SK-N-SH treated with all-trans-retinoic acid at 6 μM for 48 hours (cell line): ENCODE measurements around the gene PIK3R5.
"Not testable (repeated sequence)": the region's sequence is repeated elsewhere in the genome, so short reads cannot be mapped to it uniquely, and the experiment has no call there.

Experiments
- ATAC-seq: fragments of 200-7000 bp; cut with Tn5 transposase; 3 replicates; pipeline ENCODE4 v1.9.1; 2020; ENCODE audit warnings: mild to moderate bottlenecking, moderate library complexity
- ARNTL ChIP-seq: fragments of 450-650 bp; formaldehyde crosslinking; IDR thresholded peaks from 2 replicates; pipeline ENCODE4 v1.5.0; 2020; ENCODE audit warnings: low read depth, mild to moderate bottlenecking, moderate library complexity, borderline replicate concordance
- BACH2 ChIP-seq: fragments of 250-450 bp; sonication (Bioruptor Pico); IDR thresholded peaks from 2 replicates; pipeline ENCODE4 v1.9.0; 2021; ENCODE audit warnings: mild to moderate bottlenecking, borderline replicate concordance
- CSRNP3 ChIP-seq: fragments of 250-450 bp; sonication (Bioruptor Pico); IDR thresholded peaks from 2 replicates; pipeline ENCODE4 v1.5.1; 2021; ENCODE audit warnings: mild to moderate bottlenecking, moderate library complexity
- ESRRG ChIP-seq: fragments of 250-450 bp; sonication (Bioruptor Pico); IDR thresholded peaks from 2 replicates; pipeline ENCODE4 v1.6.1; 2021; ENCODE audit warnings: mild to moderate bottlenecking
- GLIS3 ChIP-seq: fragments of 250-450 bp; sonication (Bioruptor Pico); IDR thresholded peaks from 2 replicates; pipeline ENCODE4 v1.5.0; 2020; ENCODE audit warnings: mild to moderate bottlenecking, moderate library complexity
- ISL1 ChIP-seq: fragments of 250-450 bp; sonication (Bioruptor Pico); IDR thresholded peaks from 2 replicates; pipeline ENCODE4 v2.1.2; 2022; ENCODE audit warnings: mild to moderate bottlenecking, moderate library complexity
- OSR1 ChIP-seq: fragments of 250-450 bp; sonication (Bioruptor Pico); IDR thresholded peaks from 2 replicates; pipeline ENCODE4 v1.8.0; 2022; ENCODE audit warnings: moderate library complexity, mild to moderate bottlenecking, inconsistent platforms
- PATZ1 ChIP-seq: fragments of 250-450 bp; sonication (Bioruptor Pico); IDR thresholded peaks from 2 replicates; pipeline ENCODE4 v1.8.0; 2020; ENCODE audit warnings: mild to moderate bottlenecking, moderate library complexity, borderline replicate concordance
- PPARA ChIP-seq: fragments of 250-450 bp; sonication (Bioruptor Pico); IDR thresholded peaks from 2 replicates; pipeline ENCODE4 v1.5.0; 2020; ENCODE audit warnings: mild to moderate bottlenecking, borderline replicate concordance
- RARB ChIP-seq: fragments of 250-450 bp; sonication (Bioruptor Pico); IDR thresholded peaks from 2 replicates; pipeline ENCODE4 v1.8.0; 2021; ENCODE audit warnings: mild to moderate bottlenecking, moderate library complexity
- SNAI2 ChIP-seq: fragments of 250-450 bp; sonication (Bioruptor Pico); IDR thresholded peaks from 2 replicates; pipeline ENCODE4 v1.5.0; 2020; ENCODE audit warnings: mild to moderate bottlenecking, moderate library complexity
- TCF4 ChIP-seq: fragments of 250-450 bp; sonication (Bioruptor Pico); IDR thresholded peaks from 2 replicates; pipeline ENCODE4 v1.8.0; 2021; ENCODE audit warnings: mild to moderate bottlenecking, moderate library complexity, borderline replicate concordance
- TOX ChIP-seq: fragments of 250-450 bp; sonication (Bioruptor Pico); IDR thresholded peaks from 2 replicates; pipeline ENCODE4 v1.8.0; 2021; ENCODE audit warnings: mild to moderate bottlenecking, moderate library complexity, borderline replicate concordance
- TSHZ2 ChIP-seq: fragments of 250-450 bp; sonication (Bioruptor Pico); IDR thresholded peaks from 2 replicates; pipeline ENCODE4 v1.5.0; 2020; ENCODE audit warnings: mild to moderate bottlenecking, moderate library complexity
- ZC3H10 ChIP-seq: fragments of 250-450 bp; sonication (Bioruptor Pico); IDR thresholded peaks from 2 replicates; pipeline ENCODE4 v1.5.1; 2021; ENCODE audit warnings: mild to moderate bottlenecking, moderate library complexity
- ZFP3 ChIP-seq: fragments of 250-450 bp; sonication (Bioruptor Pico); IDR thresholded peaks from 2 replicates; pipeline ENCODE4 v1.5.0; 2020; ENCODE audit warnings: mild to moderate bottlenecking, moderate library complexity
- ZFP30 ChIP-seq: fragments of 450-650 bp; formaldehyde crosslinking; IDR thresholded peaks from 2 replicates; pipeline ENCODE4 v1.5.0; 2022; ENCODE audit warnings: mild to moderate bottlenecking, moderate library complexity
- ZNF565 ChIP-seq: fragments of 450-650 bp; formaldehyde crosslinking; conservative IDR thresholded peaks from 2 replicates; pipeline ENCODE4 v1.5.0; 2020; ENCODE audit warnings: low read depth, mild to moderate bottlenecking, moderate library complexity
- ZNF8 ChIP-seq: fragments of 450-650 bp; formaldehyde crosslinking; IDR thresholded peaks from 2 replicates; pipeline ENCODE4 v1.5.0; 2020; ENCODE audit warnings: mild to moderate bottlenecking, moderate library complexity
- TF ChIP-seq, protein P1 (sequence below): fragments of 250-450 bp; sonication (Bioruptor Pico); IDR thresholded peaks from 2 replicates; pipeline ENCODE4 v1.5.1; 2020; ENCODE audit warnings: low read depth, mild to moderate bottlenecking, moderate library complexity

Gene PIK3R5

GRCh38 chr17:8994319-8994718 is 28.8 kb upstream of the PIK3R5 start:
- peak; percentile 64 for ATAC-seq
- TF ChIP-seq CSRNP3, result no peak
- TF ChIP-seq, protein P1, sequence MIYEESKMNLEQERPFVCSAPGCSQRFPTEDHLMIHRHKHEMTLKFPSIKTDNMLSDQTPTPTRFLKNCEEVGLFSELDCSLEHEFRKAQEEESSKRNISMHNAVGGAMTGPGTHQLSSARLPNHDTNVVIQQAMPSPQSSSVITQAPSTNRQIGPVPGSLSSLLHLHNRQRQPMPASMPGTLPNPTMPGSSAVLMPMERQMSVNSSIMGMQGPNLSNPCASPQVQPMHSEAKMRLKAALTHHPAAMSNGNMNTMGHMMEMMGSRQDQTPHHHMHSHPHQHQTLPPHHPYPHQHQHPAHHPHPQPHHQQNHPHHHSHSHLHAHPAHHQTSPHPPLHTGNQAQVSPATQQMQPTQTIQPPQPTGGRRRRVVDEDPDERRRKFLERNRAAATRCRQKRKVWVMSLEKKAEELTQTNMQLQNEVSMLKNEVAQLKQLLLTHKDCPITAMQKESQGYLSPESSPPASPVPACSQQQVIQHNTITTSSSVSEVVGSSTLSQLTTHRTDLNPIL (CRISPR knock-in tag), result no peak
- no peak for TF ChIP-seq ZNF8 (CRISPR knock-in tag)
- TF ChIP-seq ARNTL, result no peak
- TF ChIP-seq BACH2, result no peak
- no peak for TF ChIP-seq ZFP3
- no peak for TF ChIP-seq PATZ1
- TF ChIP-seq GLIS3, result no peak
- TF ChIP-seq ZNF565 (CRISPR knock-in tag), result no peak
- TF ChIP-seq ISL1 (CRISPR knock-in tag), result no peak
- TF ChIP-seq TOX (CRISPR knock-in tag), result no peak
- TF ChIP-seq ESRRG, result no peak

DNA sequence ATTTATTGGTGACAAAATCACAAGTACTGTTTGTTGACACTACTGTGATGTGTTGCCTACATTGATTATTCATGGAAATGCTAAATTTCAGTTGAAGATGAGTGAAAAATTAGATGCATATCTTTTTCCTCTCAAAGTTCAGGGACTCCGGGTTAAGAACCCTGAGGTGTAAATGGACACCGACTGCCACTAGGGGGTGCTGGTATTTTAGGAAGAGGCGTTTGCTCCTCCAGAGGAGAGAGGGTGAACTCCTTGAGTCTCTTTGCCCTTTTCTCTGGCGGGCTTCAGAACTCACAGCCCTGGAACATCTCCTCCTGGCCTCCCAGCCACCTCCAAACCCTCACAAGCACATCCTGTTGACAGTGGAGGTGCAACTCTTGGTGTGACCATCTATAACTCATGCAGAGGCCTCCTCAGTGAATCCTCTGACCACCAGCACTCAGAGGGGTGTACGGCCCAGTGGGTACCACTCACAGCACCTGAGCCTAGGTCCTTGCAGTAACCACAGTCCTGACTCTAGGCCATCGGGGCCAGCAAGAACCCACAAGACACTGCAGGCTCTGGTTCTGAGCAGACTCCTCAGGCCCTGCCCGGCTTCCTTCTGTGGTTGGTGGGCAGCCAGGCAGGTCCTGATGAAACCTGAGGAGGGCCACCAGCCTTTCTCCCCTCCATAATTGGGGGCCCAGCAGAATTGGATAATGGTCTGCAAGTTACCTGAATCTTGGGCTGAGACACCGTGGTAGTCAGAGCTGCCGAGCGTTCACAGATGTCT is 26.2 kb upstream of the PIK3R5 start:
- TF ChIP-seq TCF4, result no peak
- no peak for TF ChIP-seq ZFP3
- TF ChIP-seq ZFP30 (CRISPR knock-in tag), result no peak
- TF ChIP-seq OSR1 (CRISPR knock-in tag), result no peak
- no peak for TF ChIP-seq ZNF565 (CRISPR knock-in tag)
- no peak for TF ChIP-seq ZC3H10 (CRISPR knock-in tag)
- no peak for TF ChIP-seq BACH2
- no peak for TF ChIP-seq GLIS3
- TF ChIP-seq CSRNP3, result no peak
- peak; percentile 80 for ATAC-seq

DNA sequence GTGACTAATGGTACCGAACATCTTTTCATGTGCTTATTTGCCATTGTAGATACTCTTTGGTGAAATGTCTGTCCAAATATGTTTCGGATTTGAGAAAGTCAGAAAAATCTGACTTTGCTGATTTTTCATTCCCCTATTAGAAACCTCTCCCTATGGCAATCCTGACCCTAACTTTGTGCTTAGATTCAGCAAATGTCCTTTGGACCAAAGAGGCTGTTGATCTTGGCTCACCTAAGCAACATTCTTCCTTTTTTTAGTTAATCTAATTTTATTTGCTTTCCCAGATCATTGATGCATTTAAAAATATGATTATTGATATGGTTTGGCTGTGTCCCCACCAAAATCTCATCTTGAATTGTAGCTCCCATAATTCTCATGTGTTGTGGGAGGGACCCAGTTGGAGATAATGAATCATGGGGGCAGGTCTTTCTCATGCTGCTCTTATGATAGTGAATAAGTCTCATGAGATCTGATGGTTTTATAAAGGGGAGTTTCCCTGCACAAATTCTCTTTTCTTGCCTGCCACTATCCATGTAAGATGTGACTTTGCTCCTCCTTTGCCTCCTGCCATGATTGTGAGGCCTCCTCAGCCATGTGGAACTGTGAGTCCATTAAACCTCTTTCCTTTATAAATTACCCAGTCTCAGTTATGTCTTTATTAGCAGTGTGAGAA is 22.9 kb upstream of the PIK3R5 start:
- not testable (repeated sequence) for ATAC-seq

DNA sequence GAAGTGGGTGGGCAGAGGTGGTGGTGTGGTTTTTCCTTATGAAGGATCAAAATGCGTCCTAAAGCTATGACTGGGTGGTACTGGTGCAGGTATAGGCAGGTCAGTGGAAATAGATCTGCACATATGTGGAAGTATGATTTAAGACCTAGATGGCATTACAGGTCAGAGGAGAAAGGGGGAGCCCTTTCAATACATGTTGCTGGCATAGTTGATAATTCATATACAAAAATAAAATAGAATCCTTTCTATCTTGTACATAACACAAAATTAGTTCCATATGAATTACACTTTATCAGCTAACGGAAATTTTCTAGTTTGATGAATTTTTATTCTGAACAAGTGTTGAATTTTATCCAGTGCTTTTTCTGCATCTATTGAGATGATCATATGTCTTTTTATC is 20.8 kb upstream of the PIK3R5 start:
- ATAC-seq, result no peak
- TF ChIP-seq ZC3H10 (CRISPR knock-in tag), result no peak
- no peak for TF ChIP-seq SNAI2
- TF ChIP-seq ZFP3, result no peak
- TF ChIP-seq BACH2, result no peak
- TF ChIP-seq ZFP30 (CRISPR knock-in tag), result no peak
- TF ChIP-seq PPARA, result no peak
- TF ChIP-seq TSHZ2 (CRISPR knock-in tag), result no peak
- TF ChIP-seq ZNF8 (CRISPR knock-in tag), result no peak
- TF ChIP-seq RARB (CRISPR knock-in tag), result no peak
- no peak for TF ChIP-seq ZNF565 (CRISPR knock-in tag)
- no peak for TF ChIP-seq PATZ1
- TF ChIP-seq ISL1 (CRISPR knock-in tag), result no peak
